PC-3 (cell line): ENCODE measurements around the gene GAB2. TPM values are rescaled to one million over a fixed set of nuclear protein-coding genes. Genes with fewer than 3 reads are reported as not detected.
"Not testable (repeated sequence)": the region's sequence is repeated elsewhere in the genome, so short reads cannot be mapped to it uniquely, and the experiment has no call there.

Source experiments
- ATAC-seq: fragments of 200-7000 bp; cut with Tn5 transposase; 2 replicates; pipeline ENCODE4 v1.9.1; 2020; ENCODE audit warnings: mild to moderate bottlenecking, moderate library complexity
- BruUV-seq: library from RNA; stranded (reverse); fragments of 400-500 nt; replicated peaks from 2 replicates; lab custom pipeline; 2021; lab: Mats Ljungman, UMichigan
- CTCF ChIA-PET: fragments of 300-600 bp; sonication (Branson Sonifier 250); formaldehyde crosslinking; loops from one replicate; lab custom pipeline; 2022; ENCODE audit warnings: antibody characterized with exemption; lab: Charles Lee
- POLR2A ChIA-PET: fragments of 300-600 bp; sonication (Branson Sonifier 250); formaldehyde crosslinking; loops from one replicate; lab custom pipeline; 2022; ENCODE audit warnings: antibody characterized with exemption; ENCODE audit not compliant: unreplicated experiment; lab: Charles Lee
- DNase-seq: peaks from one replicate; pipeline ENCODE4 v3.0.0-alpha.2; 2015
- H2AFZ ChIP-seq: fragments of 300-600 bp; sonication (generic); 2 replicates; pipeline ENCODE4 v1.6.0; 2016; ENCODE audit warnings: antibody characterized with exemption, low read length
- H3F3A ChIP-seq: fragments of 300-600 bp; sonication (generic); one replicate; pipeline ENCODE4 v1.6.0; 2017; ENCODE audit warnings: antibody characterized with exemption, low read length, control low read depth, mild to moderate bottlenecking; ENCODE audit not compliant: unreplicated experiment
- H3K27ac ChIP-seq: fragments of 300-600 bp; sonication (generic); 2 replicates; pipeline ENCODE4 v1.5.1; 2016; ENCODE audit warnings: mild to moderate bottlenecking, low read length
- H3K27me3 ChIP-seq: fragments of 300-600 bp; sonication (generic); 2 replicates; pipeline ENCODE4 v1.6.1; 2016; ENCODE audit warnings: low read length, mixed read lengths
- H3K36me3 ChIP-seq: fragments of 300-600 bp; sonication (generic); 2 replicates; pipeline ENCODE4 v1.6.1; 2016; ENCODE audit warnings: low read depth, mixed run types, low read length, mixed read lengths
- H3K4me1 ChIP-seq: fragments of 300-600 bp; sonication (generic); 2 replicates; pipeline ENCODE4 v1.5.1; 2016; ENCODE audit warnings: low read length; ENCODE audit not compliant: insufficient read depth
- H3K4me2 ChIP-seq: fragments of 300-600 bp; sonication (generic); 2 replicates; pipeline ENCODE4 v1.6.0; 2016; ENCODE audit warnings: low read length
- H3K4me3 ChIP-seq: fragments of 300-600 bp; sonication (generic); 2 replicates; pipeline ENCODE4 v1.5.1; 2016; ENCODE audit warnings: mild to moderate bottlenecking, low read length, mixed read lengths
- H3K79me2 ChIP-seq: fragments of 300-600 bp; sonication (generic); 2 replicates; pipeline ENCODE4 v1.6.1; 2017; ENCODE audit warnings: low read length, mixed read lengths
- H3K9ac ChIP-seq: fragments of 300-600 bp; sonication (generic); 2 replicates; pipeline ENCODE4 v1.6.0; 2016; ENCODE audit warnings: mild to moderate bottlenecking, low read length
- H3K9me2 ChIP-seq: fragments of 300-600 bp; sonication (generic); replicated peaks from 2 replicates; pipeline ENCODE4 v1.6.1; 2016; ENCODE audit warnings: mixed run types, low read length, mixed read lengths
- H3K9me3 ChIP-seq: fragments of 300-600 bp; sonication (generic); 2 replicates; pipeline ENCODE4 v1.6.1; 2016; ENCODE audit warnings: low read length, mixed read lengths
- H4K20me1 ChIP-seq: fragments of 300-600 bp; sonication (generic); 2 replicates; pipeline ENCODE4 v1.6.1; 2016; ENCODE audit warnings: low read length, mixed read lengths
- EZH2 ChIP-seq: fragments of 300-600 bp; sonication (generic); IDR thresholded peaks from one replicate; pipeline ENCODE4 v1.6.1; 2017; ENCODE audit warnings: antibody characterized with exemption, mild to moderate bottlenecking, low read length; ENCODE audit not compliant: unreplicated experiment
- EZH2phosphoT487 ChIP-seq: fragments of 300-600 bp; sonication (generic); IDR thresholded peaks from 2 replicates; pipeline ENCODE4 v1.6.1; 2018; ENCODE audit warnings: mild to moderate bottlenecking, antibody characterized with exemption, low read length, borderline replicate concordance
- intact Hi-C: fragments of 100-400 bp; cut with micrococcal nuclease; formaldehyde crosslinking; loops from 2 replicates; pipeline ENCODE4 v1.9.0; 2023
- total RNA-seq: library from RNA; depleted of rRNA; stranded (reverse); fragments of >200 nt; gene quantifications from 2 replicates; pipeline ENCODE4 v1.2.3, GENCODE V29; 2014
- TF ChIP-seq, protein P1 (sequence below): fragments of 300-600 bp; sonication (generic); conservative IDR thresholded peaks from 2 replicates; pipeline ENCODE4 v1.5.1; 2017; ENCODE audit warnings: antibody characterized with exemption, low read depth, mild to moderate bottlenecking, low read length

Gene GAB2
- total RNA-seq, 1 experiment from 2014 or later: 7.1 TPM

DNA sequence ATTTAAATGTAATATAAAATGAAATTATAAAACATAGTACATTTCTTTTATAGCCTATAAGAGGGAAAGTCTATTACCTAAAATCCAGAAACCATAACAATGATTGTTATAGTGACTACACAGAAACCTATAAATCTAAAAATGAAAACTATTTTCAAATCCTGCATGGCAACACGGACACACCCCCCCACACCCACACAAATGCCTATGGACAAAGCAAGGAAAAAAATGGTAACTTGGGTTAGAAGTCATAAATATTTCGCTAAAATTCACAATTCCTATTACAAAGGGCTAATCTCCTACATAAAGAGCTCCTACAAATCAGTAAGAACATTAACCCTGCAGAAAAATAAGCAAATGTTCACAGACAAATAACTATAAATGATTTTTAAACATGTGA is 56.4 kb downstream of the GAB2 start:
- H3F3A ChIP-seq: no peaks in the 10 kb centered on the region
- intact Hi-C loops: no loop called here
- no peak overlapping the region for H3K4me3 ChIP-seq
- H3K27me3 ChIP-seq: no peaks in the 10 kb centered on the region
- BruUV-seq: no TSS peak
- no peak overlapping the region for H3K4me2 ChIP-seq
- ChIA-PET POLR2A (no interaction called here), CTCF (no interaction called here)
- no peaks in the 10 kb centered on the region for H3K36me3 ChIP-seq
- H3K4me1 ChIP-seq: peaks cover 14% of the 10 kb centered on the region
- no peaks in the 10 kb centered on the region for H4K20me1 ChIP-seq
- H3K27ac ChIP-seq: no peak overlapping the region
- no peak for DNase-seq
- H3K9ac ChIP-seq: no peak overlapping the region
- H3K9me3 ChIP-seq: no peaks in the 10 kb centered on the region
- H3K79me2 ChIP-seq: no peaks in the 10 kb centered on the region
- H2AFZ ChIP-seq: no peak overlapping the region
- ATAC-seq: no peak
- TF ChIP-seq EZH2 (no peak), EZH2phosphoT487 (no peak)
- TF ChIP-seq, protein P1, sequence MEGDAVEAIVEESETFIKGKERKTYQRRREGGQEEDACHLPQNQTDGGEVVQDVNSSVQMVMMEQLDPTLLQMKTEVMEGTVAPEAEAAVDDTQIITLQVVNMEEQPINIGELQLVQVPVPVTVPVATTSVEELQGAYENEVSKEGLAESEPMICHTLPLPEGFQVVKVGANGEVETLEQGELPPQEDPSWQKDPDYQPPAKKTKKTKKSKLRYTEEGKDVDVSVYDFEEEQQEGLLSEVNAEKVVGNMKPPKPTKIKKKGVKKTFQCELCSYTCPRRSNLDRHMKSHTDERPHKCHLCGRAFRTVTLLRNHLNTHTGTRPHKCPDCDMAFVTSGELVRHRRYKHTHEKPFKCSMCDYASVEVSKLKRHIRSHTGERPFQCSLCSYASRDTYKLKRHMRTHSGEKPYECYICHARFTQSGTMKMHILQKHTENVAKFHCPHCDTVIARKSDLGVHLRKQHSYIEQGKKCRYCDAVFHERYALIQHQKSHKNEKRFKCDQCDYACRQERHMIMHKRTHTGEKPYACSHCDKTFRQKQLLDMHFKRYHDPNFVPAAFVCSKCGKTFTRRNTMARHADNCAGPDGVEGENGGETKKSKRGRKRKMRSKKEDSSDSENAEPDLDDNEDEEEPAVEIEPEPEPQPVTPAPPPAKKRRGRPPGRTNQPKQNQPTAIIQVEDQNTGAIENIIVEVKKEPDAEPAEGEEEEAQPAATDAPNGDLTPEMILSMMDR: no peak
- no peaks in the 10 kb centered on the region for H3K9me2 ChIP-seq

DNA sequence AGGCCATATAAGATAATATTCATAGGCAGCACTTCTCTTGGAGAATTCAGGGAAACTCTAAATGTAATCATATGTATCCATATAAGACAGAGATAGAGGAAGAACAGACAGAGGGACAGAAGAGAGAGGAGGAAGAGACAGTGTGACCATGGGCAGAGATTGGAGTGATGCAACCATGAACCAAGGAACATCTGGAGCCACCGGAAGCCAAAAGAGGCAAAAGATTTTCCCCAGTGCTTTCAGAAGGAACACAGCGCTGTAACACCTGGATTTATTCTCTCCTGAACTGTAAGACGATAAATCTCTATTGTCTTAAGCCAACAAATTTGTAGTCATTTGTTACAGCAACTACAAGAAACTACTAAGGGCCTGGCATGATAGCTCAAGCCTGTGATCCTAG is 57.7 kb downstream of the GAB2 start:
- Histone ChIP-seq H3K9ac (no peak overlapping the region), H3K27me3 (no peaks in the 10 kb centered on the region), H3K9me2 (no peaks in the 10 kb centered on the region), H3K9me3 (no peaks in the 10 kb centered on the region), H4K20me1 (no peaks in the 10 kb centered on the region), H3K4me3 (no peak overlapping the region), H3K79me2 (no peaks in the 10 kb centered on the region), H3K4me1 (peaks cover 2% of the 10 kb centered on the region), H2AFZ (no peak overlapping the region), H3K36me3 (no peaks in the 10 kb centered on the region), H3K4me2 (no peak overlapping the region), H3F3A (no peaks in the 10 kb centered on the region), H3K27ac (no peak overlapping the region)
- no TSS peak for BruUV-seq
- intact Hi-C loops: no loop called here
- no peak for DNase-seq
- TF ChIP-seq, protein P1: no peak
- no peak for TF ChIP-seq EZH2phosphoT487
- no peak for TF ChIP-seq EZH2
- no peak for ATAC-seq
- CTCF ChIA-PET: no interaction called here
- POLR2A ChIA-PET: no interaction called here

DNA sequence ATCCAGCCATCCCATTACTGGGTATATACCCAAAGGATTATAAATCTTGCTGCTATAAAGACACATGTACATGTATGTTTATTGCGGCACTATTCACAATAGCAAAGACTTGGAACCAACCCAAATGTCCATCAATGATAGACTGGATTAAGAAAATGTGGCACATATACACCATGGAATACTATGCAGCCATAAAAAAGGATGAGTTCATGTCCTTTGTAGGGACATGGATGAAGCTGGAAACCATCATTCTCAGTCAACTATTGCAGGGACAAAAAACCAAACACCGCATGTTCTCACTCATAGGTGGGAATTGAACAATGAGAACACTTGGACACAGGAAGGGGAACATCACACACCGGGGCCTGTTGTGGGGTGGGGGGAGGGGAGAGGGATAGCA is 59.7 kb downstream of the GAB2 start:
- H3K4me2 ChIP-seq, H3K9me2 ChIP-seq, H4K20me1 ChIP-seq, H3K79me2 ChIP-seq, H3K27me3 ChIP-seq, intact Hi-C loops, H2AFZ ChIP-seq, H3F3A ChIP-seq, H3K4me3 ChIP-seq, BruUV-seq, ATAC-seq, H3K4me1 ChIP-seq, H3K9me3 ChIP-seq, H3K9ac ChIP-seq, H3K27ac ChIP-seq, CTCF ChIA-PET, DNase-seq, POLR2A ChIA-PET, H3K36me3 ChIP-seq: not testable (repeated sequence)

DNA sequence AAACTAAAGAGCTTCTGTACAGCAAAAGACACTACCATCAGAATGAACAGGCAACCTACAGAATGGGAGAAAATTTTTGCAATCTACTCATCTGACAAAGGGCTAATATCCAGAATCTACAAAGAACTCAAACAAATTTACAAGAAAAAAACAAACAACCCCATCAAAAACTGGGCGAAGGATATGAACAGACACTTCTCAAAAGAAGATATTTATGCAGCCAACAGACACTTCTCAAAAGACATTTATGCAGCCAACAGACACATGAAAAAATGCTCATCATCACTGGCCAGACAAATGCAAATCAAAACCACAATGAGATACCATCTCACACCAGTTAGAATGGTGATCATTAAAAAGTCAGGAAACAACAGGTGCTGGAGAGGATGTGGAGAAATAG is 60.2 kb downstream of the GAB2 start:
- H3K4me2 ChIP-seq, H3K79me2 ChIP-seq, H3F3A ChIP-seq, POLR2A ChIA-PET, CTCF ChIA-PET, H2AFZ ChIP-seq, H3K9me3 ChIP-seq, H3K9ac ChIP-seq, H3K9me2 ChIP-seq, BruUV-seq, H4K20me1 ChIP-seq, ATAC-seq, H3K4me3 ChIP-seq, H3K27me3 ChIP-seq, DNase-seq, intact Hi-C loops, H3K27ac ChIP-seq, H3K36me3 ChIP-seq, H3K4me1 ChIP-seq: not testable (repeated sequence)

DNA sequence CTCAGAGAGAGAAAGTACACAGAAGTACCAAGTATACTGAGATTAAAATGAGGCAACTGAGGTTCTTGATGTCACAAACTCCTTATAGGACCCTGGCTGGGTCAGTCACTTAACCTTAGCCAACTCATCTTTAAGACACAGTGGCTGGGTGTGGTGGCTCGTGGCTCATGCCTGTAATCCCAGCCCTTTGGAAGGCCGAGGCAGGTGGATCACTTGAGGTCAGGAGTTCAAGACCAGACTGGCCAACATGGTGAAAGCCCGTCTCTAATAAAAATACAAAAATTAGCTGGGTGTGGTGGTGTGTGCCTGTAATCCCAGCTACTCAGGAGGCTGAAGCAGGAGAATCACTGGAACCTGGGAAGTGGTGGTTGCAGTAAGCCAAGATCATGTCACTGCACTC is 61.9 kb downstream of the GAB2 start:
- H3F3A ChIP-seq, BruUV-seq, intact Hi-C loops, H3K9me3 ChIP-seq, CTCF ChIA-PET, DNase-seq, H4K20me1 ChIP-seq, H3K4me2 ChIP-seq, H3K9me2 ChIP-seq, H3K4me1 ChIP-seq, H3K4me3 ChIP-seq, H3K36me3 ChIP-seq, H3K9ac ChIP-seq, H3K79me2 ChIP-seq, H3K27ac ChIP-seq, H2AFZ ChIP-seq, H3K27me3 ChIP-seq, ATAC-seq: not testable (repeated sequence)
- POLR2A ChIA-PET: interaction anchor here (0.6 kb wide), 1 partner anchor 26 kb away, joined by 9 read pairs; no protein-coding TSS in a partner anchor
